Embryonic facial prominence (tissue), 1 donor: Measurements from ENCODE around the gene TMEM108.

ENCODE experiments used
- DNase-seq: peaks from one replicate; pipeline ENCODE4 v3.0.0-alpha.2; 2016; ENCODE audit errors: extremely low spot score

TMEM108 gene

DNA sequence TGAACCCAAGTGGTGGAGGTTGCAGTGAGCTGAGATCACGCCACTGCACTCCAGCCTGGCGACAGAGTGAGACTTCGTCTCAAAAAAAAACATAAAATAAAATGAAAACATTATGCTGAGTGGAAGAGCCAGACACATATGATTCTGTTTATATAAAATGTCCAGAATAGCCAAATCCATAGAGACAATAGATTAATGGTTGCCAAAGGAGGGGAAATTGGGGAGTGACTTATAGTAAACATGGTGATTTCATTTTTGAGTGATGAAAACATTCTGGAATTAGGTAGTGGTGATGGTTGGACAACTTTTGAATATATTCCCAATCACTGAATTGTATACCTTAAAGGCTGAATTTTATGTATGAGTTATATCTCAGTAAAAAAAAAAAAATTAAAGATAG lies 189.6 kb downstream of the TMEM108 start:
- no peak for DNase-seq

- no peak for DNase-seq
Measured at GRCh38 chr3:133230195-133230594, 192.0 kb downstream of the TMEM108 start.

GRCh38 chr3:133236901-133237300 lies 198.7 kb downstream of the TMEM108 start:
- no peak for DNase-seq

DNA sequence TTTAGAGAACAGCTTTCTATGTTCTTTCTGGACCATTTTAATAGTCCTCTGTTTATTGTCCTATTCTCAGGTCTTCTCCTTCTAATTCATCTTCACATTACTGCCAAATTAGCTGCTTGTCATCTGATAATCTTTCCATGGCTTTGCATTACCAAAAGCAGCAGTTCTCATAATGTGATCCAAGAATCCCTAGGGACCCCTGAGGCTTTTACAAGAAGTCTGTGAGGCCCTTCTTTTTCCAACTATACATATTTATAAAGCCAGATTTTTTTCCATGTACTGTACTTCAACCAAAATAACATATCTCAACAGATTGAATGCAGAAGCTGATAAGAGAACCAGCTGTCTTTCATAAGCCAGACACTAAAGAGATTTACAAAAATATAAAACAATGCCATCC lies 199.2 kb downstream of the TMEM108 start:
- DNase-seq, result no peak

DNA sequence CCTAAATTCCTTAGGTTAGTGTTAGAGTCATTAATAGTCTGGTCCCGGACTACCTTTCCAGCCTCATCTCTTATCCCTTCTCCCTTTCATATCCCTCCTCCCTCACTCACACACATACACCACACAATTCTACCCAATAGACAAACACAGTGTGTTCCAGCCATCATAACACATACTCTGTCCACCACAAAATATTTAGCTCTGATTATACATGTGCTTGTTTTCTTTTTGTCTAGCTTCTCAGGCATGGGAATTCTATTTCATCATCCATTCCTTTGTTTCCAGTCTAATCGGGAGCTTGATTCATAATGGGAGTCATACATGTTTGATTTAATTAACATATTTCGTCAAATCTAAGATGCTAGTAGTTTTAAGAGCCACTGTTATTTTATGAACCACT lies 199.8 kb downstream of the TMEM108 start:
- DNase-seq, result no peak

DNA sequence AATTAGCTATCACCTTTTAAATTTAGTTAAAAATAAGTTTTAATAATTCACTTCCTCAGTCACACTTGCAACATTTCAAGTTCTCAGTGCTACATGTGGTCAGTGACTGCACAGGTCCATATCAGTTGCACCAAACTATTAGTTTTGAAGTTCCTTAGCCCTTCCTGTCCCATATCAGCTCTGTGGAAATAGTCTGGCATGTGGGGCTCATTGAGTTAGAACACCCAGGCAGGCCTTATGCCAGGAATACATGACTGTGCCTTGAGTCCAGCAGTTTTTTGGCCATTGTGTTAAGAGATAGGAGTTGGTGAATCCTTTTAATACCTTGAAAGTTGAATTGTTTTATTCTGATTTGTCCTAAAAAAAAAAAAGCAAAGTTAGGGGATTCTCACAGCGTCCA lies 207.9 kb downstream of the TMEM108 start:
- DNase-seq, result no peak

GRCh38 chr3:133246773-133247172 lies 208.6 kb downstream of the TMEM108 start:
- DNase-seq, result no peak

DNA sequence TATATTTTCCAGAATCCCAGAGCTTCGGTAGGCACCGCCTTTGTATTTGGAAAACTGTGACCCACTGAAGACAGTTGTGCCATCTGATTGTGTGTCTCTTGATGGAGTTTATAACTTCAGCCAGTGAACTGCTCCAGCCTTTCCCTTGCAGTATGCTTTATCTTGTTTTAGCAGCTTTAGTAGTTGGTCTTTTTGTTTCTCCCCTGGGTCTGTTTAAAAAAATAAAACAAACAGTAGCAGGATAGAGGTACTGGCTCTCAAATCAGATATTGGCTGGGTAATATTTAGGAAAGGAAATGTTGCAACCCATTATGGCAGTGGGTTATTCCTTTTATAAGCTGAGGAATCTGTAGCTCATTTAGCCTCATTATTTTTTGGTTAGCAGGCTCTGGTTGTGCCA lies 210.2 kb downstream of the TMEM108 start:
- no peak for DNase-seq

- DNase-seq, result no peak
Measured at GRCh38 chr3:133249490-133249889, 211.3 kb downstream of the TMEM108 start.

- no peak for DNase-seq
Measured at GRCh38 chr3:133254151-133254550, 216.0 kb downstream of the TMEM108 start.

GRCh38 chr3:133254716-133255115 lies 216.5 kb downstream of the TMEM108 start:
- no peak for DNase-seq

DNA sequence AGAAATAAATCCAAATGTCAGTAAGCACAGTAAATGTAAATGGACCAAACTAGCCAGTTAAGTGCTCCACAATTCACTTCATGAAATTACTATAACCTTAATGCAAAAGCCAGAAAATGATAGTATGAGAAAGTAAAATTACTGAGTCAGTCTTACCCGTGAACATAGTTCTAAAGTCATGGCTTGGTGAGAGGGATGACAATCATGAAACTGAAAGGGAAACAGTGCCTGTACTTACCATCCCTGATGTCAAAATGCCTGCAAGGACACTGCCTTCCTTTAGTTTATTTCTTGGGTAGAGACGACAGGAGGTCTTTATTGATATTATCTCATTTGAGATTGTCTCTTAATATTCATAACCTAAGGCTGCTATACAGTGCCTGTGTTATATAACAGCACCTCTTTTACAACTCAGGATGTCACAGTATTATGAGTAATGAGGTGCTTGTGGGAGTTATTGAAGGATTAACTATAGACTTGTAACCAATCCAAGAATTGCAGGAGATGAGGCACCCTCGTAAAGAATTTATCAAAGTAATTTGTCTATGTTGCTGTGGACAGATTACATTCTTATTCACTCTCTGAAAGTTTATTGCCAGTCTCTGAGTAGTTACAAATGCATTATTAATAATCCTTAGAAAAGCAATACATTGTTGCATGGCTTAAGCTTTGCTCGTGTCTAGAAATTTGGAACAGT lies 218.7 kb downstream of the TMEM108 start:
- DNase-seq, result no peak

GRCh38 chr3:133258358-133258757 lies 220.2 kb downstream of the TMEM108 start:
- DNase-seq, result no peak

DNA sequence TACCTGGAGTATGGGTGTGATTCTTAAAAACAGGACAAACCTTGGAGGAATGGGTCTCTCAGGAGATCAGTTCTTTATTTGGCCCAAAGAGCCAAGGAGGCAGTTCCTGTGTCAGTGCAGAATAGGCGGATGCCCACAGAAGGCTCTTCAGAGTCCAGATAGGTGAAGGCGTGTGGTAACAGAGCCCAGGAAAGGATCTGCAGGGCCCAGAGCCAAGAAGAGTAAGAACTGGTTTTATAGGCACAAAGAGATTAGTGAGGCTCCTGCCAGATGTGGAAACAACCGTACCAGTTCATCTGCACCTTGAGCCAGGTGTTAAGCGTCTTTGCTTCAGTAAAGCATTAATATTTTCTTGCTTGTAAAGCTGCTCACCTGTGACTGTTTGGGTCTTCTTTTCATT lies 221.6 kb downstream of the TMEM108 start:
- DNase-seq, result no peak

DNA sequence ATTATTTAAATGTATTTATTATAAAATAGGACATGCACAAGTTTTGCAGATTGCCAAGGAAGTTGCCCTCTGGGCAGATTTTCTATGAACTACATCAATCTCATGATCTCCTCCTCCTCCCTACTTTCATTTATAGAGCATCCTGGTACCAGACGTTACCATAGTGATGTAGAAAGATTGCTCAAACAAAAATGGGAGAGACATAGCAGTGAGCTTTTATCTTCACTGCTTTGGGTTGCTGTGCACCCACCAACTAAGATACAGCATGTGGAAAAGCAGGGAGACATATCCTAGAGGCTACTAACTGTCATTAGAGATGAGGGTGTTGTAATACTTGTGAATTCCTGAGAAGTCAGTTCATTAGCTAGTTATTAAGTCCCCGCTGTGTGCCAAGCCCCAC lies 224.1 kb downstream of the TMEM108 start:
- no peak for DNase-seq

GRCh38 chr3:133264920-133265319 lies 226.7 kb downstream of the TMEM108 start:
- no peak for DNase-seq

DNA sequence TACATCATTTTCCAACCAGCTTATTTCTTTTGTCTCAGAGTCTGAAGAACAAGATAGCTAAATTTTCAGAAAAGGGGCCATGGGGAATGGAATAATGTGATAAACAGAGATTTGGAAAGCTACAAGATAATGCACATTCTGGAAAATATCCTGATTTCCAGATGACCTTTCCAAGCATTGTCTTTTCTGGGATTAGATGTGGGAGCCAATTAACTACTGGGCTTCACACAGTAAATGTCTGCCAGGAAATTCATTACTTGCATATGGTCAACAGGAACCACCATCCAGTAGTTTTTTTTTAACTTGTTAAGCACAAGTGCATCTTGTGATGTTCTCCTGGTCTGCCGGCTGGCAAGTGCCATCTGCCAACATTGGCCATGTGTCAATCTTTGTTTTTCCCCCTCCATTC lies 230.5 kb downstream of the TMEM108 start:
- no peak for DNase-seq

DNA sequence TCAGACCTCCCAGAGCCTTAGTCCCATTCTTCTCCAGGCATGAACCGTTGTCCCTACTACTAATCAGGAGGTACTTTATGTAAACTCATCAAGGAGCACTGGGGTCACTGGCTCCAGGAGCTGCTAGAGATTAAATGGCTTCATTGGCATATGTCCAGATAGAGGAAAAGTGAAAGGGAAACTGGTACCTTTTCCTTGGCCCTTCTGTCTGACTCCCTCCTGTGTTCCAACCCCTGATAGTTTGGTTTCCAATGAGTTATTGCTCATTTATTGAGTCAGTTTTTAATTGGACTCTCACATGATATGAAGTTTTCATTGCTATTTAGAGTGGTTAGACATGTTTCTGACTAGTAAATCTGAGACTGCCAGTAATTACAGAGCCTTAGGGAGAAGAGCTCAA lies 231.2 kb downstream of the TMEM108 start:
- no peak for DNase-seq

DNA sequence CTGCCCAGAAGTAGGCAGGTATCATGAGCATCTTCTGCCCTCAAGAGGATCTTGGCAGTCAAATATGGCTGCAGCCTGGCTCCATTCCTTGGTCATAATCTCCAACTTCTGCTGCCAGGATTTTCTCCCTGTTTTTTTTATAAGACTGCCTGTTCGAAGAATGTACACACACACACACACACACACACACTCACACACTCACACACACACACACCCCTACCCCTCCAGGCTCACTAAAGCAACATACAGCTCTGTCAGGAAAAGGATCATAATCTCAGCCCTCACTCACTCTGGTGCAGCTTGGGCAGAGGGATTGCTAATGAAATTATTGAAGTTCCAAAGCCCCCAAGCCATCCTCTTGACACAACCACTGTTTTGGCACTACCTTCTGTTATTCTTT lies 232.4 kb downstream of the TMEM108 start:
- no peak for DNase-seq

DNA sequence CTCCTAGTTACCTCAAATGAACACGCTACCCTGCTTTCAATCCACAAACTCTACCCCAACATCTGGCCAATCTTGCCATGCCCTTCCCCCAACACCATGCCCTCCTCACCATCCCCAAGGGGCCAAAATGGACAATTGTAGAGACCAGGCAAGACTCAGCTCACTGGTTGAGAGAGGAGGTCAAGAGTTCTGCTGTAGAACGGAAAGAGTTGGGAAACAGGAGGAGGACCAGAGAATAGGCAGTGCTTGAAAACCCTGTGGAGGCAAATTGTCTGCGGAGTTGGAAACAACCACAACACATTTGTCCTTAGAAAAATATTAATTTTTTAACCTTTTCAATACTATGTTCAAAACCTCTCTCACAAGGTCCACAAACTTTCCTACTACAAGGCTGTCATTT lies 232.9 kb downstream of the TMEM108 start:
- no peak for DNase-seq

DNA sequence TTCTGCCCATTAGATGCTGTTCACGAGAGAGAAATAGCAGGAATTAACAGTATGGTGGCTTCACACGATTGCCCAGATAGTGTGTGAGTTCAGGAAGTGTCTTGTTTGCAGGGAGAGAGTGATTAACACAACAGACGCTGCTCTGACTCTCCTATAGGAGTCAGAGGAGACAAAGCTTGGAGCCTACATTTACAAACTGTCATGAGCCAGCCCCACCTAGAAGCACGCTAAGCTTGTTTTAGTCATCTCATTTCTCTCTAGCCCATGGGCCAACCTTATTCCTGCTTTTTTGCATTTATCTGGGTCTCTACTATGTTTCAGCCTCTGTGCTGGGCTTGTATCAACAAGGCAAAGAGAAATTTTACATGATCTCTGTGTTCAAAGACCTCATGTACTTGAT lies 233.3 kb downstream of the TMEM108 start:
- no peak for DNase-seq

DNA sequence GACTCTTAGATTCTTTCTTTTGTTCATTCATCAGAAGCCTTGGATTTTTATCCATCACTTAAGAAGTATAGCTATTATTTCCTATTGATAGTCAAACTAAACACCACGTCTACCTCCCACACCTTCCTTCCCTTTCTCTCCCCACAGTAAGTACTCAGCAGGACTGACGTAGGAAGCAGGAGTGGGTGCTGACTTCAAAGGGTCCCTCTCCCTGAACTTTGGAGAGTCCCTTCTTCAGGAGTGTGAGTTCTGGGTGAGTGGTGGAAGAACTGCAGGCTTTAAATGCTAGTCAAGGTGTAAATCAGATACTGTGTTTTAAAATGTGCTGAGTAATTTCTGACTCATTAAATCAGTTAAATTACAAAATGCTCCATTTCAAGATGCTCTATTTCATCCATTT lies 235.2 kb downstream of the TMEM108 start:
- DNase-seq, result no peak

GRCh38 chr3:133274477-133274876 lies 236.3 kb downstream of the TMEM108 start:
- no peak for DNase-seq

- no peak for DNase-seq
Measured at GRCh38 chr3:133276594-133276993, 238.4 kb downstream of the TMEM108 start.
